ENCODE data around the gene BNIP5.
A peak's percentile ranks its signal among the peaks of the same experiment; 100 is the strongest.

Gene BNIP5

GRCh38 chr6:36323062-36323461 is 13.6 kb downstream of the BNIP5 start:
- DNase-seq (ENCODE audit: low read depth in 2 of 2) = no peak

GRCh38 chr6:36322591-36322990 is 14.1 kb downstream of the BNIP5 start:
- no peak for DNase-seq (ENCODE audit: low read depth in 2 of 2)

GRCh38 chr6:36320475-36320874 is 16.2 kb downstream of the BNIP5 start:
- DNase-seq (ENCODE audit: low read depth in 2 of 2) = no peak

- no peak for DNase-seq (ENCODE audit: low read depth in 2 of 2)
Measured at GRCh38 chr6:36319821-36320220, 16.9 kb downstream of the BNIP5 start.

- no peak for DNase-seq (ENCODE audit: low read depth in 2 of 2)
Measured at GRCh38 chr6:36319436-36319762, 17.3 kb downstream of the BNIP5 start.

GRCh38 chr6:36318690-36319435 is 17.8 kb downstream of the BNIP5 start:
- DNase-seq (ENCODE audit: low read depth in 2 of 2) = no peak

- DNase-seq (ENCODE audit: low read depth in 2 of 2) = no peak
Measured at GRCh38 chr6:36317623-36318022, 19.1 kb downstream of the BNIP5 start.

GRCh38 chr6:36315921-36316320 is 20.8 kb downstream of the BNIP5 start:
- no peak for DNase-seq (ENCODE audit: low read depth in 2 of 2)

GRCh38 chr6:36314221-36315014 is 22.3 kb downstream of the BNIP5 start:
- DNase-seq (ENCODE audit: low read depth in 2 of 2) = no peak

- no peak for DNase-seq (ENCODE audit: low read depth in 2 of 2)
Measured at GRCh38 chr6:36313649-36313936, 23.1 kb downstream of the BNIP5 start.

- no peak for DNase-seq (ENCODE audit: low read depth in 2 of 2)
Measured at GRCh38 chr6:36312854-36313648, 23.6 kb downstream of the BNIP5 start.

- DNase-seq (ENCODE audit: low read depth in 2 of 2) = no peak
Measured at GRCh38 chr6:36309900-36310299, 26.8 kb downstream of the BNIP5 start.

- DNase-seq (ENCODE audit: low read depth in 2 of 2) = no peak
Measured at GRCh38 chr6:36309203-36309602, 27.5 kb downstream of the BNIP5 start.

GRCh38 chr6:36308514-36308913 is 28.2 kb downstream of the BNIP5 start:
- DNase-seq (ENCODE audit: low read depth in 2 of 2) = no peak

- DNase-seq (ENCODE audit: low read depth in 2 of 2) = no peak
Measured at GRCh38 chr6:36306375-36306774, 30.3 kb downstream of the BNIP5 start.

- no peak for DNase-seq (ENCODE audit: low read depth in 2 of 2)
Measured at GRCh38 chr6:36305885-36306284, 30.8 kb downstream of the BNIP5 start.

GRCh38 chr6:36302227-36302976 is 34.3 kb downstream of the BNIP5 start:
- DNase-seq (ENCODE audit: low read depth in 2 of 2) = peak; percentile 83 to 87

GRCh38 chr6:36301781-36302180 is 34.9 kb downstream of the BNIP5 start:
- DNase-seq (ENCODE audit: low read depth in 2 of 2) = no peak

GRCh38 chr6:36301085-36301658 is 35.5 kb downstream of the BNIP5 start:
- DNase-seq (ENCODE audit: low read depth in 2 of 2) = no peak

GRCh38 chr6:36298027-36298426 is 38.7 kb downstream of the BNIP5 start:
- no peak for DNase-seq (ENCODE audit: low read depth in 2 of 2)

- DNase-seq (ENCODE audit: low read depth in 2 of 2) = no peak
Measured at GRCh38 chr6:36297511-36297910, 39.2 kb downstream of the BNIP5 start.

GRCh38 chr6:36297051-36297450 is 39.6 kb downstream of the BNIP5 start:
- DNase-seq (ENCODE audit: low read depth in 2 of 2) = no peak
